Keratinocyte (primary cell): ENCODE data around the gene LTBP2. TPM values are rescaled to one million over a fixed set of nuclear protein-coding genes. Genes with fewer than 3 reads are reported as not detected.

Experiments
- DNase-seq: peaks from one replicate; pipeline ENCODE4 v3.0.0-alpha.2; 2011; ENCODE audit warnings: low read depth, missing footprints, low spot score
- FAIRE-seq: peaks from 2 replicates; lab custom pipeline; 2011; peaks lifted over from hg19 to GRCh38; lab: Jason Lieb, UNC
- H2AFZ ChIP-seq: 2 replicates; pipeline ENCODE4 v1.6.0; 2012; ENCODE audit warnings: low read length, control low read depth, inconsistent platforms; ENCODE audit not compliant: control insufficient read depth
- H3K27ac ChIP-seq: 2 replicates; pipeline ENCODE4 v1.5.1; 2011; ENCODE audit warnings: low read length; ENCODE audit not compliant: control insufficient read depth, insufficient read depth
- H3K27me3 ChIP-seq: 3 replicates; pipeline ENCODE4 v1.6.0; 2011; ENCODE audit warnings: low read length; ENCODE audit not compliant: control insufficient read depth, insufficient read depth; ENCODE audit errors: extremely low read depth
- H3K36me3 ChIP-seq, 2 experiments: 2 replicates in 1 of 2; 3 replicates in 1 of 2; pipeline ENCODE4 v1.5.1; 2011; ENCODE audit warnings: low read length in 2 of 2, mild to moderate bottlenecking in 1 of 2; ENCODE audit not compliant: control insufficient read depth in 2 of 2, insufficient read depth in 2 of 2; ENCODE audit errors: extremely low read depth in 1 of 2
- H3K4me1 ChIP-seq: 3 replicates; pipeline ENCODE4 v1.5.1; 2011; ENCODE audit warnings: low read length; ENCODE audit not compliant: control insufficient read depth, insufficient read depth; ENCODE audit errors: extremely low read depth
- H3K4me2 ChIP-seq: 3 replicates; pipeline ENCODE4 v1.6.0; 2011; ENCODE audit warnings: low read depth, low read length; ENCODE audit not compliant: control insufficient read depth, insufficient read depth; ENCODE audit errors: extremely low read depth
- H3K4me3 ChIP-seq, 3 experiments: fragments of 200-600 bp in 1 of 3; sonication (generic) in 1 of 3; 2 replicates in 2 of 3; 3 replicates in 1 of 3; pipeline ENCODE4 v1.5.1; 2011 to 2016; ENCODE audit warnings: low read length in 3 of 3, mild to moderate bottlenecking in 3 of 3, control low read depth in 2 of 3, inconsistent platforms in 1 of 3, low read depth in 1 of 3, mixed read lengths in 1 of 3, mixed run types in 1 of 3, moderate library complexity in 1 of 3; ENCODE audit not compliant: control insufficient read depth in 2 of 3, insufficient read depth in 2 of 3; ENCODE audit errors: extremely low read depth in 1 of 3
- H3K79me2 ChIP-seq: 2 replicates; pipeline ENCODE4 v1.6.0; 2012; ENCODE audit warnings: low read length; ENCODE audit not compliant: control insufficient read depth, insufficient read depth
- H3K9ac ChIP-seq: 3 replicates; pipeline ENCODE4 v1.6.0; 2011; ENCODE audit warnings: low read length; ENCODE audit not compliant: control insufficient read depth, insufficient read depth; ENCODE audit errors: extremely low read depth
- H3K9me1 ChIP-seq: 3 replicates; pipeline ENCODE4 v1.6.0; 2011; ENCODE audit warnings: low read length; ENCODE audit not compliant: control insufficient read depth, insufficient read depth; ENCODE audit errors: extremely low read depth
- H3K9me3 ChIP-seq: 2 replicates; pipeline ENCODE4 v1.5.1; 2012; ENCODE audit warnings: low read depth, low read length; ENCODE audit not compliant: control insufficient read depth
- H4K20me1 ChIP-seq: 3 replicates; pipeline ENCODE4 v1.6.0; 2011; ENCODE audit warnings: low read length; ENCODE audit not compliant: control insufficient read depth, insufficient read depth; ENCODE audit errors: extremely low read depth
- EZH2 ChIP-seq: IDR thresholded peaks from one replicate; pipeline ENCODE4 v1.6.1; 2012; ENCODE audit warnings: inconsistent platforms, mild to moderate bottlenecking, low read length, moderate library complexity
- dilution Hi-C: fragments of 300-500 bp; cut with MboI; formaldehyde crosslinking; loops from one replicate; pipeline ENCODE4 v1.7.0; 2020; ENCODE audit warnings: low sequenced_read_pairs; ENCODE audit not compliant: extremely low pct_ligation_motif_present
- polyA plus RNA-seq, 5 experiments: library from polyadenylated mRNA; depleted of rRNA in 3 of 5; stranded (reverse) in 3 of 5; stranded (forward) in 1 of 5; unstranded in 1 of 5; fragments of >200 nt; gene quantifications; 1 replicate in 1 of 5; 2 replicates in 3 of 5; 3 replicates in 1 of 5; pipeline versions ENCODE4 v1.2.1 to v1.2.3, GENCODE V29; 2011 to 2012; ENCODE audit warnings: missing spikeins in 2 of 5, low read depth in 1 of 5, low replicate concordance in 1 of 5
- TF ChIP-seq, protein P1 (sequence below), 3 experiments: IDR thresholded peaks in 1 of 3; conservative IDR thresholded peaks in 1 of 3; optimal IDR thresholded peaks in 1 of 3; 2 replicates in 2 of 3; 3 replicates in 1 of 3; pipeline versions ENCODE3 to v1.5.1; 2011; ENCODE audit warnings: low read length in 3 of 3, mild to moderate bottlenecking in 3 of 3, moderate library complexity in 2 of 3, control low read depth in 1 of 3, inconsistent platforms in 1 of 3; ENCODE audit not compliant: insufficient read depth in 2 of 3; ENCODE audit errors: extremely low read depth in 1 of 3

The LTBP2 gene
- polyA plus RNA-seq, 1 donor (not counting 4 experiments of a cell fraction or from before 2014, with no cell fraction given) = 23.9 TPM

DNA sequence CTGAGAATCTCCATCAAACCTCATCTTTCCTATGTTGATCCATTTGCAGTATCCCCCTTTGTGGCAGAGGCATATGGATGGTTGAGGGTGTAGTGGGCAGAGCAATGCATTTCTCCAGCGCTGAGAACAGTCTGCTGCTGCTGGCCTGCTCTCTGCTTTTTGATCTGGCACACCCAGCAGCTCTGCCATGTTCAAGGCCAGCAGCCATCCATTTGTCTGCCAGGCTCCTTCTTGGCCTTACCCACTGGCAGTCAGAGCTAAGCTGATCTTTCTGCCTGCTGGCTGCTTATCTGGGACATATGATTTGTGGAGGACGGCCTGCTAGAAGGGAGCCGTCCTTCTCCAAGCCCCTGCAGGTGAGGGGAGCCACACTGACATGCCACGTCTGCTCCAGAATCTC, 135.9 kb downstream of the LTBP2 start:
- Histone ChIP-seq H3K27me3 (no peaks in the 10 kb centered on the region), H3K9me1 (no peaks in the 10 kb centered on the region), H3K36me3 (peaks cover 30 to 31% of the 10 kb centered on the region in 2 experiments), H3K9me3 (no peaks in the 10 kb centered on the region), H3K4me2 (no peak overlapping the region), H3K79me2 (no peaks in the 10 kb centered on the region), H3K9ac (no peak overlapping the region), H4K20me1 (no peaks in the 10 kb centered on the region), H3K4me1 (peaks cover 4% of the 10 kb centered on the region), H3K27ac (no peak overlapping the region), H2AFZ (no peak overlapping the region), H3K4me3 (no peak overlapping the region)
- dilution Hi-C loops = no loop called here
- FAIRE-seq (no peak), DNase-seq (no peak)
- TF ChIP-seq EZH2 = no peak
- TF ChIP-seq, protein P1, sequence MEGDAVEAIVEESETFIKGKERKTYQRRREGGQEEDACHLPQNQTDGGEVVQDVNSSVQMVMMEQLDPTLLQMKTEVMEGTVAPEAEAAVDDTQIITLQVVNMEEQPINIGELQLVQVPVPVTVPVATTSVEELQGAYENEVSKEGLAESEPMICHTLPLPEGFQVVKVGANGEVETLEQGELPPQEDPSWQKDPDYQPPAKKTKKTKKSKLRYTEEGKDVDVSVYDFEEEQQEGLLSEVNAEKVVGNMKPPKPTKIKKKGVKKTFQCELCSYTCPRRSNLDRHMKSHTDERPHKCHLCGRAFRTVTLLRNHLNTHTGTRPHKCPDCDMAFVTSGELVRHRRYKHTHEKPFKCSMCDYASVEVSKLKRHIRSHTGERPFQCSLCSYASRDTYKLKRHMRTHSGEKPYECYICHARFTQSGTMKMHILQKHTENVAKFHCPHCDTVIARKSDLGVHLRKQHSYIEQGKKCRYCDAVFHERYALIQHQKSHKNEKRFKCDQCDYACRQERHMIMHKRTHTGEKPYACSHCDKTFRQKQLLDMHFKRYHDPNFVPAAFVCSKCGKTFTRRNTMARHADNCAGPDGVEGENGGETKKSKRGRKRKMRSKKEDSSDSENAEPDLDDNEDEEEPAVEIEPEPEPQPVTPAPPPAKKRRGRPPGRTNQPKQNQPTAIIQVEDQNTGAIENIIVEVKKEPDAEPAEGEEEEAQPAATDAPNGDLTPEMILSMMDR (optimal IDR thresholded peaks at IDR 0.05 in 1 of 3, IDR thresholded peaks at IDR 0.05 in 1 of 3, conservative IDR thresholded peaks at IDR 0.05 in 1 of 3; ENCODE audit: extremely low read depth in 1 of 3, insufficient read depth in 2 of 3, low read length in 3 of 3) = no peak

DNA sequence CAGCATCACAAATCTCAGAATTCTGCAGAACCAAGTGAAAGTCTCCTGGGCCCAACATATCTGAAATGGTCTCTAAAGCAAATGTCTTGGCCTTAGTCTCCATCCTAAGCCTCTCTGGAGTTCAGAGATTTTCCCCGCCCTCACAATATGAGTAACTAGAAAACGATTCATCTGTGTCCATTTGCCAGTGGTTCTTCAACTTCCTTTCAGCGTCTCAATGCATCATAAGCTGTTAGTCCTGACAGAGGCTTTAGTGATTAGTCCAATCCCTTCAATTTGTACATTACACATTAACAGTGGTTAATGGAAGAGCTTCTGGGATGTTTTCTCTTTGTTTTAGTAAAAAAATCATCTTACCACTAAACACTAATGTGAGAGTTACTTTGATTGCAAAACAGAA, 136.4 kb downstream of the LTBP2 start:
- Histone ChIP-seq H3K27ac (no peak overlapping the region), H3K9ac (no peak overlapping the region), H3K79me2 (no peaks in the 10 kb centered on the region), H3K9me3 (no peaks in the 10 kb centered on the region), H4K20me1 (no peaks in the 10 kb centered on the region), H3K4me1 (peaks cover 4% of the 10 kb centered on the region), H3K9me1 (no peaks in the 10 kb centered on the region), H3K36me3 (peaks cover 27% of the 10 kb centered on the region in 2 experiments), H3K4me2 (no peak overlapping the region), H2AFZ (no peak overlapping the region), H3K27me3 (no peaks in the 10 kb centered on the region), H3K4me3 (no peak overlapping the region)
- dilution Hi-C loops = no loop called here
- DNase-seq (no peak), FAIRE-seq (peak; percentile 20)
- TF ChIP-seq EZH2 = no peak
- TF ChIP-seq, protein P1 (optimal IDR thresholded peaks at IDR 0.05 in 1 of 3, IDR thresholded peaks at IDR 0.05 in 1 of 3, conservative IDR thresholded peaks at IDR 0.05 in 1 of 3; ENCODE audit: extremely low read depth in 1 of 3, insufficient read depth in 2 of 3, low read length in 3 of 3) = no peak
